ENCODE results near the gene GTF3C4. TPM values are rescaled to one million over a fixed set of nuclear protein-coding genes. Genes with fewer than 3 reads are reported as not detected.

GTF3C4 gene
- polyA plus RNA-seq, 1 experiment: 2.8 TPM

DNA sequence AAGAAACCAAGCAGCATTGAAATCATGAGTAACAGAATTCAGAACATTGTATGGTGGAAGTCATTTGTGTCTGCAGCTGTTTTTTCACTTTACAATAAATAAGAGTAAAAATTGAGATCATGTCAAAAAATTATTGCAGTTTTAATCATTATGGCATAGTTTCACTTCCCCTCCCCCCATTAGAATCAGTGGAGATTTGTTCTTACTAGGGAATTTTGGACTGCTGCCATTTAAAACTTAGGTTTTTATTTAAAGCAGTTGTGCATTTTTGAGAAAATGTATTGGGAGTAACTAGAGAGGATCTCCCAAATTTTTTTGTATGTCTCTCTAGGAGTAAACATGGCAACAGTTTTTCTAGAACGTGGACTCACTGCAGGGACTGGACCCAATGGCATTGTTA, 20.4 kb downstream of the GTF3C4 start:
- H3K27me3 ChIP-seq (ENCODE audit: control insufficient read depth, insufficient read depth, low read length): no peaks in the 10 kb centered on the region
- no peak for DNase-seq (ENCODE audit: low read depth)
- H3K36me3 ChIP-seq (ENCODE audit: control insufficient read depth, insufficient read depth, low read length): peaks cover 8% of the 10 kb centered on the region
- H3K4me3 ChIP-seq (ENCODE audit: low read depth, low read length): no peak overlapping the region
- POLR2A ChIA-PET: no interaction called here
- CTCF ChIA-PET: interaction anchor here (1.1 kb wide), 1 partner anchor 13 kb away, joined by 3 read pairs; no protein-coding TSS in a partner anchor
- TF ChIP-seq CTCF (IDR thresholded peaks at IDR 0.05; ENCODE audit: insufficient read depth, low read depth, low read length): no peak

GRCh38 chr9:132694144-132694543, 23.9 kb downstream of the GTF3C4 start:
- Histone ChIP-seq H3K27me3 (ENCODE audit: control insufficient read depth, insufficient read depth, low read length) (no peaks in the 10 kb centered on the region), H3K36me3 (ENCODE audit: control insufficient read depth, insufficient read depth, low read length) (peaks cover 4% of the 10 kb centered on the region), H3K4me3 (ENCODE audit: low read depth, low read length) (no peak overlapping the region)
- ChIA-PET POLR2A (no interaction called here), CTCF (interaction anchor here (1.3 kb wide), 1 partner anchor 12 kb away, joined by 4 read pairs; no protein-coding TSS in a partner anchor)
- TF ChIP-seq CTCF (IDR thresholded peaks at IDR 0.05; ENCODE audit: insufficient read depth, low read depth, low read length): no peak
- no peak for DNase-seq (ENCODE audit: low read depth)

DNA sequence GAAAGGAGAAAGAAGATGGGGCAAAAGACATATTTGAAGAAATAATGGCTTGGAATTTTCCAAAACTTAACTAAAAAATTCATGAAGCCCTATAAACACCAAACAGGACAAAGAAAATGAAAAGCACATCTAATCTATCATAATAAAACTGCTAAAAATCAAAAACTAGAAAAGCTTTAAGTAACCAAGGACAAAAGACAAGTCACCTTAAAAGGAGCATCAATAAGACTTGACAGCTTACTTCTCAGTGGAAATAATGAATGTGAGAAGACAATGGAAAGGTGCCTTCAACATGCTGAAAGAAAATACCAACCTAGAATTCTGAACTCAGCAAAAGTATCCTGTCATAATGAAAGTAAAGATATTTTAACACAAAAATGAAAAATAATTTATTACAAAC, 27.0 kb downstream of the GTF3C4 start:
- ChIA-PET POLR2A (no interaction called here), CTCF (no interaction called here)
- H3K4me3 ChIP-seq (ENCODE audit: low read depth, low read length): no peak overlapping the region
- no peak for DNase-seq (ENCODE audit: low read depth)
- TF ChIP-seq CTCF (IDR thresholded peaks at IDR 0.05; ENCODE audit: insufficient read depth, low read depth, low read length): no peak
- no peaks in the 10 kb centered on the region for H3K27me3 ChIP-seq (ENCODE audit: control insufficient read depth, insufficient read depth, low read length)
- peaks cover 1% of the 10 kb centered on the region; the same call in 1 of the 2 replicates for H3K36me3 ChIP-seq (ENCODE audit: control insufficient read depth, insufficient read depth, low read length)

DNA sequence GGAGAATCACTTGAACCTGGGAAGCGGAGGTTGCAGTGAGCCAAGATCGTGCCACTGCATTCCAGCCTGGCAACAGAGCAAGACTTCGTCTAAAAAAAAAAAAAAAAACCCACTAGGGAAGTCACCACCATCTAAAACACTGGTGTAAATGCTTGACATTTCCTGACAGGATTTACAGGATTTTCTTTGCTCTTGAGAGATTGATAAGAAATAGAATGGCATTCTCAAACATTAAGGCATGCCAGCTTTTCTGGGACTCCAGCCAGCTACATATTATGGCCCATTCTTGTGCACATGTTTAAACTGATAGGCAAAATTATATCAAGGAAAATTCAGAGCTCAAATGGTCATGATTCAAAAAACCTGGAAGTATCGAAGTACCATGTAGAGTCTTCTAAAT, 28.7 kb downstream of the GTF3C4 start:
- ChIA-PET CTCF (interaction anchor here (1.2 kb wide), 1 partner anchor 19 kb away, joined by 3 read pairs; no protein-coding TSS in a partner anchor), POLR2A (no interaction called here)
- DNase-seq (ENCODE audit: low read depth): no peak
- no peaks in the 10 kb centered on the region for H3K36me3 ChIP-seq (ENCODE audit: control insufficient read depth, insufficient read depth, low read length)
- TF ChIP-seq CTCF (IDR thresholded peaks at IDR 0.05; ENCODE audit: insufficient read depth, low read depth, low read length): no peak
- no peaks in the 10 kb centered on the region for H3K27me3 ChIP-seq (ENCODE audit: control insufficient read depth, insufficient read depth, low read length)
- H3K4me3 ChIP-seq (ENCODE audit: low read depth, low read length): no peak overlapping the region

DNA sequence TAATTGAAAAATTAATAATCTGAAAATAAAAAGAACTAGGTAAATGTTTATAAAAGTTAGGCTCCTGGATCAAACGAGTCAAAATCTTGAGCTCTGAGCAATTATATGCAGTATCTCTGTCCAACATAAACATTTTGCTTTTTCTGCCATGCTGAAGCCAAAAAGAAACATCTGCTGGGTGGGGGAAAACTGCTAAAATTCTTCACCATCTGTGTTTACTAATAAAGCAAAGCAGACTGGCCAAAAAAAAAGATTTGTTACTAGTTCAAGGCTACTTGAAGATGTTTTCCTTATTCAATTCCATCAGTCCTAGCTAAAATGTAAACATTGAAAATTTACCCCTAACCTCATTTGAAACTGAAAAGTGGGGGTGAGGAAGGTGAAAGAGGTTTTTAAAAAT, 29.7 kb downstream of the GTF3C4 start:
- CTCF ChIA-PET: no interaction called here
- H3K27me3 ChIP-seq (ENCODE audit: control insufficient read depth, insufficient read depth, low read length): no peaks in the 10 kb centered on the region
- no peak for TF ChIP-seq CTCF (IDR thresholded peaks at IDR 0.05; ENCODE audit: insufficient read depth, low read depth, low read length)
- no peak overlapping the region for H3K4me3 ChIP-seq (ENCODE audit: low read depth, low read length)
- POLR2A ChIA-PET: no interaction called here
- H3K36me3 ChIP-seq (ENCODE audit: control insufficient read depth, insufficient read depth, low read length): no peaks in the 10 kb centered on the region
- no peak for DNase-seq (ENCODE audit: low read depth)
